HG03439 (cell line): Measurements from ENCODE around the gene WWOX.

Source experiments
- ATAC-seq: cut with Tn5 transposase; IDR thresholded peaks from one replicate; pipeline ENCODE4 v1.9.1; 2021; ENCODE audit warnings: mild to moderate bottlenecking, moderate library complexity; ENCODE audit not compliant: unreplicated experiment

The WWOX gene

DNA sequence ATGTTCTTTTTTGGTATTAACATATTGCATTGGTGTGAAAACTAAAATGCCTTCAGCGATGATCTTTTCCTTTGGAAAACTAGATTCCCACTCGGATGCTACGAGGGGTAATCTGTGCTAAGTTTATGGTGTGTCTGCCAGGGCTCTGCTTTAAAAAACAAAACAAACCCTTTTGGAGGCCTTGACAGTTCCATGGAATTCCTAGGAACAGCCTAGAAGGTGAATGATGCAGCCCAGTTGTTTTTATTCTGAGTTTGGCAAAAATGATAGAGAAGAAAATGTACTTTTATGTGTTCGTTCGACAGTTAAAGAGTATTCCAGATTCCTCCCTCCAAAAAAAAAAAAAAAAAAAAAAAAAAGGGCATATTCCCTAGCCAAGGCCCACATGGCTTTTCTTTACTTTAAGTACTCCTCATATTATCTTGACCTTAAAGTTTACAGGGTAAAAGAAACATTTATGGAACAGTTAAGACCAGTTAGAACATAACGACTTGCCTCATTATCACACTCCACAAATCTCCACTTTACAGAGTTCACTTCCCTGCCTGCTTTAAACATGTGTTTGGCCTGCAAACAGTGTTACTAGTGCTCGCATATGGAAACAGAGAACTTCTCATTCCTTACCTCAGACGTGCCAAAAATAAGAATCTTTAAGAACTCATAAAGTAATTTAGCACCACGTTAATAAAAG is 159.1 kb downstream of the WWOX start:
- ATAC-seq: no peak

DNA sequence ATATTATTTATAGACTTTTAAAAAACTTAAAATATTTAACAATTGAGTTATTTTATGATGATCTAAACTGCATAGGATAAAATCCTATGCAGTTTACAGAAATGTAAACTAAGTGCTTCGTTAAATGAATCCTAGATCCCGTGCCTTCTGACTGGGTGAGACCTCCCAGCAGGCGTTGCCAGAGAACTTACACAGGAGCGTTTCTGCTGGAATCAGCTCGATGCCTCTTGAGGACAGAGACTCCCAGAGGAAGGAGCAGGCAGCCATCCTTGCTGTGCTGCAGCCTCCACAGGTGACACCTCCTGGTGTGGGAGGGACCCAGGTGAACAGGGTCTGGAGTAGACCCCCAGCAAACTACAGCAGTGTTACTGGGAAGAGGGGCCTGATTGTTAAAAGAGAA is 160.4 kb downstream of the WWOX start:
- ATAC-seq: no peak

GRCh38 chr16:78264642-78265041 is 165.2 kb downstream of the WWOX start:
- no peak for ATAC-seq

GRCh38 chr16:78269256-78269655 is 169.8 kb downstream of the WWOX start:
- no peak for ATAC-seq

- ATAC-seq: no peak
Observed at GRCh38 chr16:78271981-78272380, 172.5 kb downstream of the WWOX start.

DNA sequence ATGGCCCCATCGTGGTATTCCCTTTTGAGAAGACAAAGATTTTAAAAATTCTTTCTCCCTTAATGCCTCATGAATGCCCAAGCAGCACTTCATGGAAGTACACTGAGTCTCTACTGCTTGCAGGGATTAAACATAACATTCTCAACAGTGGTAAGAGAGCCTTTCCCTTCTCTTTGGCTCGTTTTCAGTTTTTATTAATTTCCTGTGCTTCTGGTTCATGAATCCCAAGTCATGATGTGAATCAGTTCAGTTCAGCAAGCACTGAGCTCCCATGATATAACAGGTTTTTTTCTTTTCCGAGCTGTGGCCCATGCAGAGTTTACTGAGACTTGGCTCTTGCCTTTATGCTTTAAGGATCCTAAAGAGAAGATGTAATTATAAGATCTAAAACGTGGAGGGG is 175.3 kb downstream of the WWOX start:
- no peak for ATAC-seq

GRCh38 chr16:78275420-78275819 is 176.0 kb downstream of the WWOX start:
- no peak for ATAC-seq

DNA sequence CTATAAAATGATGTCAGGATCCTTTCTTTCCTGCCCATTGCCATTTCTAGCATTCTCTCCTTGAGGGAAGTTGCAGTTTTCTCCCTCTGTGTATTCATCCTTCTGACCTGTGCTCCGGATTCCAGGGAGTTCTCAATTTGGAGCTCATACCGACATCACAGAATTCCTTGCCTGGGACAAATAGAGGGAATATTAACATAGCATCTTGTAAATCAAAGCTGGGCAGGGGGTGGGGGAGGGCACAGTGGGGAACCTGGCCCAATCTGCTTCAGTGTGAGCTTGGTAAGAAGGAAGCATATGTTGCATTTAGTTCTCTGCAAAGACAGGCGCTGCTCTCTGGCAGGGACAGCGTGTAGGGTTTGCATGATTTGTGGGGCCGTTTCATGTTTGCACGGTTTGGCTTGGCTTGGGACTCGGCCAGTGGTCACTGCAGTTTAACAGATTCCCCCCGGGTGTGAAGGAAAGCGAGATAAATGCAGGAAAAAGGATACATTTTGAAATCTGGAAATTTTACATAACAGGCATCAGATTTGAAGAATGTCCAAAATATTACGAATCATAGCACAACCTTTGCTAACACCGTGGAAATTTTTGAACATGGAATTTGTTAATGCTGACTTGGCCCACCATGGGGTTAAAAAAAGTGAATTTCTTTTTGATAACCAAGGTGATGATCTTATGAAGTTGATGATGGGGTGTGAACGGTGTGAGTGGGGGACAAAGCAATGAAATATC is 178.0 kb downstream of the WWOX start:
- no peak for ATAC-seq

- no peak for ATAC-seq
Observed at GRCh38 chr16:78278056-78278450, 178.6 kb downstream of the WWOX start.

- ATAC-seq: no peak
Observed at GRCh38 chr16:78281115-78281514, 181.7 kb downstream of the WWOX start.

- no peak for ATAC-seq
Observed at GRCh38 chr16:78283548-78284251, 184.2 kb downstream of the WWOX start.

- ATAC-seq: no peak
Observed at GRCh38 chr16:78284326-78284725, 184.9 kb downstream of the WWOX start.

GRCh38 chr16:78284957-78285434 is 185.5 kb downstream of the WWOX start:
- no peak for ATAC-seq

DNA sequence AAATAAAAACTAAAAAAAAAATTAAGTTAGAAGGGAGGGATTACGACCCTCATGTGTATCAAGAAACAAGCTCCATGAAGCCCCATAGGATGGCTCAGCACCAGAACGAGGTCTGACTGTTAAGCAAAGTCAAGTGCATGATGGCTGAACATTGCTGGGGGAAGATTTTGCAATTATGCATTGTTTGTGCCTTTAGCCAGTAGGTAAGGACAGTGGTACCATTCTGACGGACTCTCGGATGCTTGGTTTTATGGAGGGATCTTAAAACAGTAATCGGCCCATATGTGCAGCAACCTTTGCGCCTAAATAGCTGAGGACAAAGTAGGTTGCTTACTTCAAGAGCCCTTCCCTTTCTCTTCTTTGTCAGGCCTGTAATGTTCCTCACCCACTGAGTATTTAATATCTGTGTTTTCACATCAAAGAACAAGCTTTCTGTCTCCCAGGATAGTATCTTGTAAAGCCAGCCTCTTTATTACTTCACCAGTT is 186.0 kb downstream of the WWOX start:
- no peak for ATAC-seq

- ATAC-seq: no peak
Observed at GRCh38 chr16:78286065-78286464, 186.6 kb downstream of the WWOX start.

DNA sequence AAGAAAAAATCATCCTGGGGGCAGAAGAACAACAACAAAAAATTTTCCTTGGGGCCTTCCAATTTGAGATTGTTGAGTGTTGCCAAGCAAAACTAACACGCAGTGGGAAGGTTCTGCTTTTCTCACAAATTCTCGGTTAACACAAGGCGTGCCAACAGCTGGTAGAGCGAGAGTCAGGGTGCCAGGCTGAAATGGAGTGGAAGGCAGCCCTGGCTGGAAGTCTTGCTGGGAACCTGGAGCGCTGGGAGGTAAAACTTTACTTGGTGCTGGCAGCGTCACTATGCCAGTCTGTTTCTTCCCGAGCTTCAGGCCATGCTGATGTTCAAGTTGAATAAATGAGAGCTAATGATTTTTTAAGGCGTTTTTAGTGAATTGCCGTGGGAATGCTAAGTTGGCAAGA is 189.4 kb downstream of the WWOX start:
- no peak for ATAC-seq

GRCh38 chr16:78289373-78289772 is 189.9 kb downstream of the WWOX start:
- no peak for ATAC-seq

DNA sequence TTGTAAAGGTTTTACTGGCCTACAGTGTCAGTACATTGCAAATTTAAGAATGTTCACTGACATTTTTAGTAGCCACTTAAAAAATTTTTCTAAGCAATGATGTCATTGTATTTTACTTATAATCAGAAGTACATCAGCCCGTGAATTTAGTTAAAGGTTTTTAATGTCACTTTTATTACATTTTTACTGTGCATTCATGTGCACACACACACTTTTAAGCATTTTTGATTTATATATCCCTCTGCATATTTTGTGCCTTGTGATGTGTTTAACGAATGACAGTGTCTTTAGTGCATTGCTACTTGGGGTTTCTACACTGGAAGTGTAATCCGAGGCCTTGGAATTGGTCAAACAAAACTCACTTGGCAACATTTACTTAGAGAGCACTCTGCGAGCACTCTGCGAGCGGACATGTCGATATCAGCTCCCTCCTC is 190.4 kb downstream of the WWOX start:
- ATAC-seq: no peak

- no peak for ATAC-seq
Observed at GRCh38 chr16:78290395-78290794, 190.9 kb downstream of the WWOX start.

- no peak for ATAC-seq
Observed at GRCh38 chr16:78290872-78291591, 191.6 kb downstream of the WWOX start.

- no peak for ATAC-seq
Observed at GRCh38 chr16:78291604-78292003, 192.2 kb downstream of the WWOX start.
